ENCODE data around the gene MANBA.
A peak's percentile ranks its signal among the peaks of the same experiment; 100 is the strongest.

MANBA gene

GRCh38 chr4:102586002-102586643 is 174.6 kb downstream of the MANBA start:
- DNase-seq = no peak

GRCh38 chr4:102585329-102585728 is 175.4 kb downstream of the MANBA start:
- DNase-seq = peak; percentile 34 to 47

DNA sequence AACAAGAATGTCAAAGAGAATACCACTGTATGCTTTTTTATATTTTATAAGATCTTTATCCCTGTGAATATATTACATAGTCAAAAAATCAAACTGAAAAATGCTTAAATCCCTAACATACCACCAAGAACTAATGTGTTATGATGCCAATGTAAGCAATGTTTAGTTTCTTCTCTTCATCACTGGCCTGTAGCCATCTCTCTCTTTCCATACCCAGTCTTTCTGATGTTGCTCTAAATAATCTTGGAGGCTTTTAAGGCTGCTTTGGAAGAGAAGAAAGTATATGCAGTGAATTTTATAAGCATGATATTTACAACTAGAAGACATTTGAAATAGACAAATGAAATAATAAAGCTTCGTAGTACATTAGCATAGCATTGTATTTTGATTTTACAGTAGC is 176.7 kb downstream of the MANBA start:
- DNase-seq = no peak
